ENCODE measurements around the gene NFASC. TPM values are rescaled to one million over a fixed set of nuclear protein-coding genes. Genes with fewer than 3 reads are reported as not detected.

Gene NFASC
- total and polyA plus RNA-seq, 2 donors from 2014 or later: 23.2 to 29.9 TPM

- H3K9me3 ChIP-seq (ENCODE audit: control insufficient read depth in 2 of 3, insufficient read depth in 1 of 3, low read length in 3 of 3): no peaks in the 10 kb centered on the region
- no peak for DNase-seq
- FAIRE-seq: no peak
- no peaks in the 10 kb centered on the region for H3K36me3 ChIP-seq (ENCODE audit: control insufficient read depth in 2 of 3, insufficient read depth in 3 of 3, low read length in 3 of 3)
- no peaks in the 10 kb centered on the region for H3K27me3 ChIP-seq (ENCODE audit: control insufficient read depth, insufficient read depth, low read length)
- H3K9ac ChIP-seq (ENCODE audit: low read length in 3 of 3): no peak overlapping the region
- H3K4me1 ChIP-seq (ENCODE audit: control insufficient read depth in 2 of 3, insufficient read depth in 2 of 3, low read depth in 1 of 3, low read length in 3 of 3): peaks cover 0 to 13% (median 3%) of the 10 kb centered on the region in 3 donors
- H3K27ac ChIP-seq (ENCODE audit: low read depth in 2 of 2, low read length in 2 of 2): no peak overlapping the region
- TF ChIP-seq CTCF (IDR thresholded peaks at IDR 0.05; ENCODE audit: borderline replicate concordance, extremely low read depth, insufficient read depth): no peak
- intact Hi-C loops (cut with DNase I): no loop called here
- no peak overlapping the region for H3K4me3 ChIP-seq (ENCODE audit: low read length in 3 of 3)
Observed at GRCh38 chr1:204866051-204866596, 4.5 kb upstream of the NFASC start.

- H3K9me3 ChIP-seq (ENCODE audit: control insufficient read depth in 2 of 3, insufficient read depth in 1 of 3, low read length in 3 of 3): no peaks in the 10 kb centered on the region
- peaks cover 0 to 13% (median 3%) of the 10 kb centered on the region in 3 donors for H3K4me1 ChIP-seq (ENCODE audit: control insufficient read depth in 2 of 3, insufficient read depth in 2 of 3, low read depth in 1 of 3, low read length in 3 of 3)
- FAIRE-seq: no peak
- no peak for TF ChIP-seq CTCF (IDR thresholded peaks at IDR 0.05; ENCODE audit: borderline replicate concordance, extremely low read depth, insufficient read depth)
- H3K4me3 ChIP-seq (ENCODE audit: low read length in 3 of 3): no peak overlapping the region
- H3K27me3 ChIP-seq (ENCODE audit: control insufficient read depth, insufficient read depth, low read length): no peaks in the 10 kb centered on the region
- no peak for DNase-seq
- no peak overlapping the region for H3K27ac ChIP-seq (ENCODE audit: low read depth in 2 of 2, low read length in 2 of 2)
- H3K9ac ChIP-seq (ENCODE audit: low read length in 3 of 3): no peak overlapping the region
- intact Hi-C loops (cut with DNase I): no loop called here
- no peaks in the 10 kb centered on the region for H3K36me3 ChIP-seq (ENCODE audit: control insufficient read depth in 2 of 3, insufficient read depth in 3 of 3, low read length in 3 of 3)
Observed at GRCh38 chr1:204867203-204867602, 3.5 kb upstream of the NFASC start.

- Histone ChIP-seq H3K27ac (ENCODE audit: low read depth in 2 of 2, low read length in 2 of 2) (peak overlapping the region in 1 of 2 donors; percentile 29), H3K9ac (ENCODE audit: low read length in 3 of 3) (no peak overlapping the region)
Observed at GRCh38 chr1:204867666-204868339, 2.9 kb upstream of the NFASC start.

More at GRCh38 chr1:204867666-204868339, 2.9 kb upstream of the NFASC start:
- no peaks in the 10 kb centered on the region for H3K36me3 ChIP-seq (ENCODE audit: control insufficient read depth in 2 of 3, insufficient read depth in 3 of 3, low read length in 3 of 3)
- TF ChIP-seq CTCF (IDR thresholded peaks at IDR 0.05; ENCODE audit: borderline replicate concordance, extremely low read depth, insufficient read depth): no peak
- no peaks in the 10 kb centered on the region for H3K27me3 ChIP-seq (ENCODE audit: control insufficient read depth, insufficient read depth, low read length)
- H3K4me3 ChIP-seq (ENCODE audit: low read length in 3 of 3): no peak overlapping the region
- no peaks in the 10 kb centered on the region for H3K9me3 ChIP-seq (ENCODE audit: control insufficient read depth in 2 of 3, insufficient read depth in 1 of 3, low read length in 3 of 3)
- DNase-seq (peak in 3 of 5 donors; percentile 10 to 86 (median 20)), FAIRE-seq (no peak)
- H3K4me1 ChIP-seq (ENCODE audit: control insufficient read depth in 2 of 3, insufficient read depth in 2 of 3, low read depth in 1 of 3, low read length in 3 of 3): peaks cover 0 to 13% (median 3%) of the 10 kb centered on the region in 3 donors
- intact Hi-C loops (cut with DNase I): no loop called here

Measured in kidney (tissue), 14 donors.